Thymus (tissue), 11 donors: Measurements from ENCODE around the gene TEAD1. TPM values are rescaled to one million over a fixed set of nuclear protein-coding genes. Genes with fewer than 3 reads are reported as not detected.

Experiments
- DNase-seq, 9 donors: peaks; one replicate each; pipeline ENCODE4 v3.0.0-alpha.2; 2013; ENCODE audit warnings: low spot score in 9 of 9, low read depth in 6 of 9, missing footprints in 1 of 9
- H3K27ac ChIP-seq, 2 donors: one replicate each; pipeline ENCODE4 v1.5.1; 2013; ENCODE audit warnings: control low read depth in 1 of 2, low read depth in 1 of 2, low read length in 1 of 2, mild to moderate bottlenecking in 1 of 2, moderate library complexity in 1 of 2
- H3K27me3 ChIP-seq, 2 donors: one replicate each; pipeline ENCODE4 v1.5.1; 2013; ENCODE audit warnings: low read length in 1 of 2; ENCODE audit not compliant: control insufficient read depth in 2 of 2, insufficient read depth in 1 of 2
- H3K36me3 ChIP-seq, 2 donors: one replicate each; pipeline ENCODE4 v1.5.1; 2013; ENCODE audit warnings: low read length in 1 of 2, mild to moderate bottlenecking in 1 of 2, moderate library complexity in 1 of 2; ENCODE audit not compliant: control insufficient read depth in 2 of 2, insufficient read depth in 2 of 2
- H3K4me1 ChIP-seq, 2 donors: one replicate each; pipeline ENCODE4 v1.5.1; 2013; ENCODE audit warnings: low read length in 2 of 2; ENCODE audit not compliant: control insufficient read depth in 2 of 2, insufficient read depth in 2 of 2
- H3K4me3 ChIP-seq, 2 donors: one replicate each; pipeline ENCODE4 v1.5.1; 2013; ENCODE audit warnings: low read length in 2 of 2, control low read depth in 1 of 2, mild to moderate bottlenecking in 1 of 2
- H3K9me3 ChIP-seq, 2 donors: one replicate each; pipeline ENCODE4 v1.5.1; 2013; ENCODE audit warnings: low read length in 1 of 2, mild to moderate bottlenecking in 1 of 2; ENCODE audit not compliant: control insufficient read depth in 2 of 2, insufficient read depth in 1 of 2
- WGBS: extraction: QIAGEN DNeasy Blood & Tissue Kit; methylation state at CpG from one replicate; pipeline ENCODE4 v1.1.7; 2013; 5-methylcytosine and 5-hydroxymethylcytosine counted together
- polyA plus RNA-seq: library from polyadenylated mRNA; stranded (reverse); fragments of 200-250 nt; gene quantifications from one replicate; pipeline ENCODE4 v1.2.3, GENCODE V29; 2013
- total RNA-seq: library from RNA; stranded (reverse); fragments of 120-200 nt; gene quantifications from one replicate; pipeline ENCODE4 v1.2.4, GENCODE V29; 2013
- donor health status: healthy.

The TEAD1 gene
- total and polyA plus RNA-seq, 2 donors, result 3.7 to 5.4 TPM

DNA sequence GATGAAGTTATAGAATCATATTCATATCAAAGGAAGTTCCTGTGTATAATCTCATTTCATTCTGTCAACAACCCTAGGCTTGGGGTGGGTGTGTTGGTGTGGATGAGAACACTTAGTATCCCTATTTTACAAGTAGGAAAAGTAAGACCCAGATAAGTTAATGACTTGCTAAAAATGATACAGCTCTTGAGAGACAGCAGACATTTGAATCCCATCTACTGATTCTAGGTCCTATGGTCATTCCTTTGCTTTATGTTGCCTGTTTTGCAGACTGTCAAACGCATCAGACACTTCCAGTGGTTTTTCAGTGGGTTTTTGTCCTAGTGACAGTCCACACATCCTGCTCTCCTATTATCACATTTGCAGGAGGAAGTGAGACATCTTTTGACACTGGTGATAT is 153.1 kb downstream of the TEAD1 start:
- H3K27me3 ChIP-seq, result peaks cover 3 to 41% of the 10 kb centered on the region in 2 donors
- DNase-seq, result no peak
- no peaks in the 10 kb centered on the region for H3K36me3 ChIP-seq
- no peaks in the 10 kb centered on the region for H3K4me1 ChIP-seq
- no peak overlapping the region for H3K4me3 ChIP-seq
- no peaks in the 10 kb centered on the region for H3K9me3 ChIP-seq
- H3K27ac ChIP-seq, result no peak overlapping the region
- whole genome bisulfite sequencing, result 81% methylated on average over 1 of the region's 1 CpG

DNA sequence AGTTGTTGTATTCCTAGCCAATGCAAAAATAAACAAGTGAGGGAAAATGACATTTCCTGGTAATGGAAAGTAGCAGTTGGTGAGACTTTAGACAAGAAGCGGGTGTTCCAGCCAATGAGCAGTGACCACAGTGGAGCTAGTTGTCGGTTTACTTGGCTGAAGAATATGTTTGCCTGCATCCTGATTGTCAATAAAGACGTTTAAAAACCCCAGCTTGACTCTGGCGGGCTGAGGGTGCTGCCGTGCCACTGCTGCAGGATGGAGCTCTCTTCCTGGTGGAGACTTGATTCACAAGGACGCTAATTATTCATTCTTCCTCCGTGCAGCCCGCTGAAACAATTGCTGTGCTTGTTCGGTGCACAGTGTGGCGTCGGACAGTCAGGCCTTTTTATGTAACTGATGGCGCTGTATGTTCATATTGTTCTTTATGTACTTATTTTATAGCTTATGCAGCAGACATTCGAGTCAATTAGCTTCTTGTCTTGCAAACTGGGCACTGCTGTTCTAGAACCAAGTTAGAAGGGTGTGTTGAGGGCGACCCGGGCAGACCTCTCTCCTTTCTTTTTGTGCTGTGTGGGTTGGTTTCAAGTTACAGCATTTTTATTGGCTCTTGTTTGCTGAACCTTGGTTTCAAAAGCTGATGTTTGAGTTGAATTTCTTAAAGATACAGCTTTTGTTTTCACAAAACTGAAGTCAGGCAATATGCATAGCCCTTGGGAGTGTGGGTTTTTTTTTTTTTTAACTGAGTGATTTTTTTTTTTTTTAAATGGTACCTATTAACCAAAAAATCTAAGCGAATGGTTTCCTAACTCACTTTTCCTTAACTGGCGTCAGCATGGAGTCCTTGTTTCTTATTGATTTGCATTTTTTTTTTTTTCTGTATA is 153.9 kb downstream of the TEAD1 start:
- WGBS, result 10% methylated on average over 17 of the region's 17 CpGs
- no peak for DNase-seq
- Histone ChIP-seq H3K4me1 (no peaks in the 10 kb centered on the region), H3K9me3 (no peaks in the 10 kb centered on the region), H3K27ac (peak overlapping the region in 1 of 2 donors; percentile 33), H3K4me3 (no peak overlapping the region), H3K27me3 (peaks cover 3 to 41% of the 10 kb centered on the region in 2 donors), H3K36me3 (no peaks in the 10 kb centered on the region)

DNA sequence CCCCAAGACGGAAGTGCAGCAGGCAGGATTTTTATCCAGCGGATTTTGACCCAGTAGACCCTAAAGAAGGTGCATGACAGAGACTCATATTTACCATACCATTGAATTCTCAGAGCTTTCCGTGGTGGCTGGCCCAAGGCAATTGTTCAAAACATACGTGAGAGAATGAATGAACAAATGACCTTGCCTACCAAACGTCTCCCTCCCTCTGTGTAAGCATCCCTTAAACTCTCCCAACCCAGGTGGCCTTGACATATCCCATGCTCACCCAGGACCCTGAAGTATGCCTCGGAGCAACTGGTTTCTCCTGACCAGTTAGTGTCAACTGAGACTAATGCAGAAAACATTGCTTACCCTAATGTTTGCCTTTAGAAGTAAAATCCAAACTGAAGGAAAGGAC is 154.9 kb downstream of the TEAD1 start:
- Histone ChIP-seq H3K4me3 (no peak overlapping the region), H3K4me1 (no peaks in the 10 kb centered on the region), H3K36me3 (no peaks in the 10 kb centered on the region), H3K27me3 (peaks cover 3 to 38% of the 10 kb centered on the region in 2 donors), H3K9me3 (no peaks in the 10 kb centered on the region), H3K27ac (no peak overlapping the region)
- WGBS, result 27% methylated on average over 6 of the region's 6 CpGs
- no peak for DNase-seq

DNA sequence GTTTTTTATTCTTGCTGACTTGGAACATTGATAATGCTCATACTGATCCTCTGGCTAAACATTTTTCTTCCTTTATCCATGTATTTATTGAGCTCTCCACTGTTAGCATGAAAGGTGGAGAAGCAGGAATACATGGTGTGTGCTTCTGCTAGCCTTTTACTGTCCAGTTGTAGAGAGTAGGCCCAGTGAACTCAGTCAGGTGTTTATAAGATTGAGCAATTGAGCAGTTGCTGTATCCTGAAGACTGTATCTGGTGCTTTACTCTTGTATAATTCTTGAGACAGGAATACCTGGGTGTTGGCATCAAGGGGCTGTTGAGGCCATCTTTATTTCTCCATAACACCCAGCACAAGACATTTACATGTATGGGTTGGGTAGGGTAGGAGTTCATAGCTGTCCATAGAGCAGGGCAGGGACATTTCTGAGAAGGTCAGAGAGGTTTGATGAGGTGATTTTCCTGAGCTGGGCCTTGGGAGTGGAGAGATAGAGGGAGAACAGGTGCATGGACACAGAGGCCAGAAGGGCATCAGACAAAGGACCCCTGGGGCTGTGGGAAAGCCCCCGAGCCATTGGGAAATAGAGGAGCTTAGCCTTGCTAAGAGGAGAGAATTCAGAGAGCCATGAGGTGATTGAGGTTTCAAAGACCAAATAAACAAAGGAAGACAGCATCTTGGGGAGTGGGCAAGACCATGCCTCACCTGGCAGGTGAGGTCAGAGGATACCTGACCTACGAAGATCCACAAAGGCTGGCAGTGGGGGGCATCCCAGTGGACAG is 155.5 kb downstream of the TEAD1 start:
- Histone ChIP-seq H3K36me3 (no peaks in the 10 kb centered on the region), H3K4me3 (no peak overlapping the region), H3K9me3 (no peaks in the 10 kb centered on the region), H3K4me1 (no peaks in the 10 kb centered on the region), H3K27ac (no peak overlapping the region), H3K27me3 (peaks cover 3 to 33% of the 10 kb centered on the region in 2 donors)
- whole genome bisulfite sequencing, result 86% methylated on average over 2 of the region's 2 CpGs
- DNase-seq, result no peak

DNA sequence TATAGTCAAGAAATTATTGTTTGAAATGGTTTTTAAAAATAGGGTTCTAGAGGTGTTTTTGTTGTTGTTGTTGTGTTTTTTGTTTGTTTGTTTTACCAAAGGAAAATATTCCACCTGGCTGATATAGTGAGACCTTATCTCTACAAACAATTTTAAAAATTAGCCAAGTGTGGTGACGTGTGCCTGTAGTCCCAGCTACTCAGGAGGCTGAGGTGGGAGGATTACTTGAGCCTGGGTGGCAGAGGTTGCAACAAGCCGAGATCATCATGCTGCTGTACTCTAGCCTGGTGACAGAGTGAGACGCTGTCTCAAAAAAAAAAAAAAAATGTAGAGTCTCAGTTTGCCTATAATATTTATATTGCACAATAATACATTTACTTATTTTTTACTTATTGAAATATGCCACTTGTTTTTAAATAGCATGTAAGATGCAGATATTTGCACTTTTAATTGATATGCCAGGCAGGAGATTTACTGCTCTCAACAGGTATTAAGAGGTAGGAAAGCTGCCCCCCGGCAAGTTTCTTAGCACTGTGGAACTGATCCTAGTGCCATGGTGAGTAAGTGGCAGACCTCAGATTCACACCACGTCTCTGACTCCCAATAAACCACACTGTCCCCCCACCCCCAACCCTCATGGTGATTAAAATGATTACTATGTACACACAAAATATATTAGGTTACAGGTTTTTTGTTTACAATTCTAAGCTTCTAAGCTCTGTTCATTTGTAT is 157.4 kb downstream of the TEAD1 start:
- no peaks in the 10 kb centered on the region for H3K36me3 ChIP-seq
- H3K27ac ChIP-seq, result no peak overlapping the region
- H3K4me1 ChIP-seq, result no peaks in the 10 kb centered on the region
- DNase-seq, result no peak
- 87% methylated on average over 5 of the region's 5 CpGs for WGBS
- H3K4me3 ChIP-seq, result no peak overlapping the region
- peaks cover 0 to 33% of the 10 kb centered on the region in 2 donors for H3K27me3 ChIP-seq
- no peaks in the 10 kb centered on the region for H3K9me3 ChIP-seq

DNA sequence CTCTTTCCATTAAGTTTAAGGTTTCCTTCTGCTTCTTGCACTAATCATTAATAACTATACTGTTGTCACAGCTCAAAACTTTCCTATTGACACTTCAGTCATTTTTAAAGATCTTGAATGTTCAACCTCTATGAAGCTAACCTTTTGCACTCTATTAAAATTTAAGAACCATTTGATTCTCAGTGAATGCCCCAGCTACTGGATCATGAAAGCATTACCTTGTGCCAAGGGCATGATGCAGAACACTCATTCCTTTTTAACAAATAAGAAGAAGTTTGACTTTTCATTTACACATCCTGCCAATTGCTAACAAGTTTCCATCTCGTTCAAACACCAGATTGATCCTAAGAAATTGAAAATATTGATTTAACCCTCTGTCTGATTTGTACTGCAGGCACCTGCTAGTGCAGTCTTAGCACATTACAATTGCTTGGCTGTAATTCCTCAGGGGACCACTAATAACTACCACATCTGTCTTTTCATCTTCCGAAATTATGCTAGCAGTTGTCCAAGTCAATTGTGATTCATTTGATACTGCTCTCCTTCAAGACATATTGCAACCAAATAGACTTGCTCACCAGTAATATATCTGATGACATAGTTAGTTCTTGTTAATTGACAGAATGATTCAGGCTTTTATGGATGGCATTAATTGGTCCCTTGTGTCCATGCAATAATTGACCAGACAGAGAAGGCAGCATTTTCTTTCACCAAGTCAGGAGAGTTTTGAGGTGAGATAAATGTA is 158.4 kb downstream of the TEAD1 start:
- WGBS, result 88% methylated on average over 2 of the region's 2 CpGs
- Histone ChIP-seq H3K36me3 (no peaks in the 10 kb centered on the region), H3K9me3 (no peaks in the 10 kb centered on the region), H3K4me1 (no peaks in the 10 kb centered on the region), H3K27me3 (peaks cover 0 to 28% of the 10 kb centered on the region in 2 donors), H3K27ac (no peak overlapping the region), H3K4me3 (no peak overlapping the region)
- no peak for DNase-seq

DNA sequence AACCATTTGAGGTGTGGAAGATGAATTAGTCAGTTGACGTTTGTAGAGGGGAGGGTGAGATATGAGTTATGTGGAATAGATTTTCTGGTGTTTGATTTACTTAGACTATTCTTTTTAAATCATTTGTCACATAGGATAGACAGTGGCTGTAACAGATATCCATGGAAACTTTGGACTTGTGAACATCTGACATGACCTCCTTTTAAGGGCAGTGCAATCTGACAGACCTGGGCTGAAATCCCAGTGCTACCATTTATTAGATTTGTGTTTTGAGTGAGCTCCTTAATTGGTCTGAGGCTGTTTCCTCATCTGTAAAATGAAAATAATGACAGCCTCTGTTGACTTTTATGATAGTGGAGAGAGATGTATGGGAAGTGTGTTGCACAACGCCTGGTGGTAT is 159.9 kb downstream of the TEAD1 start:
- Histone ChIP-seq H3K9me3 (no peaks in the 10 kb centered on the region), H3K27ac (no peak overlapping the region), H3K36me3 (no peaks in the 10 kb centered on the region), H3K27me3 (peaks cover 0 to 14% of the 10 kb centered on the region in 2 donors), H3K4me3 (no peak overlapping the region), H3K4me1 (no peaks in the 10 kb centered on the region)
- 95% methylated on average over 2 of the region's 2 CpGs for WGBS
- no peak for DNase-seq

DNA sequence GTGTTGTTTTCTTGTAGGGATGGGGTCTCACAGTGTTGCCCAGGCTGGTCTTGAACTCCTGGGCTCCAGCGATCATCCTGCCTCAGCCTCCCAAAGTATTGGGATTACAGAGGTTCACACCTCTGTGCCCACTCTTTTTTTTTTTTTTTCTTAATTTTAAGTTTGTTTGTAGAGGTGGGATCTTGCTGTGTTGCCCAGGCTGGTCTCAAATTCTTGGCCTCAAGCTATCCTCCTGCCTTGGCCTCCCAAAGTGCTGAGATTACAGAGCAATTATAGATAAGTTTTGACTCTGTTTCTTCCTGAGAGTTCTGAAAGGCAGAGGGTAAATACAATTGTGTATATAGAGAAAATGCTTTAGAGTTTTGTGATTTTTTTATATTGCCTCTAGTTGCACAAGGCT is 160.4 kb downstream of the TEAD1 start:
- WGBS, result 98% methylated on average over 1 of the region's 1 CpG
- Histone ChIP-seq H3K4me1 (no peaks in the 10 kb centered on the region), H3K27ac (no peak overlapping the region), H3K36me3 (no peaks in the 10 kb centered on the region), H3K27me3 (peaks cover 0 to 11% of the 10 kb centered on the region in 2 donors), H3K4me3 (no peak overlapping the region), H3K9me3 (no peaks in the 10 kb centered on the region)
- no peak for DNase-seq
